Measurements from ENCODE around the gene SLC36A4. TPM values are rescaled to one million over a fixed set of nuclear protein-coding genes. Genes with fewer than 3 reads are reported as not detected.
"Not testable (repeated sequence)": the region's sequence is repeated elsewhere in the genome, so short reads cannot be mapped to it uniquely, and the experiment has no call there.

Gene SLC36A4
- polyA plus RNA-seq, 1 donor (not counting 4 experiments of a cell fraction or from before 2014, with no cell fraction given) = 8.1 TPM

- no peaks in the 10 kb centered on the region for H3K9me3 ChIP-seq (ENCODE audit: control insufficient read depth, low read depth, low read length)
- H3K9me1 ChIP-seq (ENCODE audit: control insufficient read depth, extremely low read depth, insufficient read depth, low read length) = no peaks in the 10 kb centered on the region
- dilution Hi-C loops (cut with MboI; ENCODE audit: extremely low pct_ligation_motif_present, low sequenced_read_pairs) = no loop called here
- no peaks in the 10 kb centered on the region for H3K27me3 ChIP-seq (ENCODE audit: control insufficient read depth, extremely low read depth, insufficient read depth, low read length)
- no peaks in the 10 kb centered on the region for H3K4me1 ChIP-seq (ENCODE audit: control insufficient read depth, extremely low read depth, insufficient read depth, low read length)
- H3K4me3 ChIP-seq (ENCODE audit: control insufficient read depth in 2 of 3, extremely low read depth in 1 of 3, insufficient read depth in 2 of 3, low read depth in 1 of 3, low read length in 3 of 3) = no peak overlapping the region
- no peaks in the 10 kb centered on the region for H4K20me1 ChIP-seq (ENCODE audit: control insufficient read depth, extremely low read depth, insufficient read depth, low read length)
- H3K36me3 ChIP-seq (ENCODE audit: control insufficient read depth in 2 of 2, extremely low read depth in 1 of 2, insufficient read depth in 2 of 2, low read length in 2 of 2) = no peaks in the 10 kb centered on the region
- no peak overlapping the region for H3K4me2 ChIP-seq (ENCODE audit: control insufficient read depth, extremely low read depth, insufficient read depth, low read depth, low read length)
- no peak for DNase-seq (ENCODE audit: low read depth, low spot score)
- H2AFZ ChIP-seq (ENCODE audit: control insufficient read depth, low read length) = no peak overlapping the region
- no peaks in the 10 kb centered on the region for H3K79me2 ChIP-seq (ENCODE audit: control insufficient read depth, insufficient read depth, low read length)
- TF ChIP-seq EZH2 (IDR thresholded peaks at IDR 0.05; ENCODE audit: low read length) = no peak
- TF ChIP-seq, protein P1, sequence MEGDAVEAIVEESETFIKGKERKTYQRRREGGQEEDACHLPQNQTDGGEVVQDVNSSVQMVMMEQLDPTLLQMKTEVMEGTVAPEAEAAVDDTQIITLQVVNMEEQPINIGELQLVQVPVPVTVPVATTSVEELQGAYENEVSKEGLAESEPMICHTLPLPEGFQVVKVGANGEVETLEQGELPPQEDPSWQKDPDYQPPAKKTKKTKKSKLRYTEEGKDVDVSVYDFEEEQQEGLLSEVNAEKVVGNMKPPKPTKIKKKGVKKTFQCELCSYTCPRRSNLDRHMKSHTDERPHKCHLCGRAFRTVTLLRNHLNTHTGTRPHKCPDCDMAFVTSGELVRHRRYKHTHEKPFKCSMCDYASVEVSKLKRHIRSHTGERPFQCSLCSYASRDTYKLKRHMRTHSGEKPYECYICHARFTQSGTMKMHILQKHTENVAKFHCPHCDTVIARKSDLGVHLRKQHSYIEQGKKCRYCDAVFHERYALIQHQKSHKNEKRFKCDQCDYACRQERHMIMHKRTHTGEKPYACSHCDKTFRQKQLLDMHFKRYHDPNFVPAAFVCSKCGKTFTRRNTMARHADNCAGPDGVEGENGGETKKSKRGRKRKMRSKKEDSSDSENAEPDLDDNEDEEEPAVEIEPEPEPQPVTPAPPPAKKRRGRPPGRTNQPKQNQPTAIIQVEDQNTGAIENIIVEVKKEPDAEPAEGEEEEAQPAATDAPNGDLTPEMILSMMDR (optimal IDR thresholded peaks at IDR 0.05 in 1 of 3, IDR thresholded peaks at IDR 0.05 in 1 of 3, conservative IDR thresholded peaks at IDR 0.05 in 1 of 3; ENCODE audit: extremely low read depth in 1 of 3, insufficient read depth in 2 of 3, low read length in 3 of 3) = no peak
- no peak overlapping the region for H3K9ac ChIP-seq (ENCODE audit: control insufficient read depth, extremely low read depth, insufficient read depth, low read length)
- H3K27ac ChIP-seq (ENCODE audit: control insufficient read depth, insufficient read depth, low read length) = no peak overlapping the region
- no peak for FAIRE-seq
Observed at GRCh38 chr11:93113824-93114223, 84.0 kb downstream of the SLC36A4 start.

- H3K4me1 ChIP-seq (ENCODE audit: control insufficient read depth, extremely low read depth, insufficient read depth, low read length); DNase-seq (ENCODE audit: low read depth, low spot score); H3K27me3 ChIP-seq (ENCODE audit: control insufficient read depth, extremely low read depth, insufficient read depth, low read length); H3K36me3 ChIP-seq (ENCODE audit: control insufficient read depth in 2 of 2, extremely low read depth in 1 of 2, insufficient read depth in 2 of 2, low read length in 2 of 2); H3K4me3 ChIP-seq (ENCODE audit: control insufficient read depth in 2 of 3, extremely low read depth in 1 of 3, insufficient read depth in 2 of 3, low read depth in 1 of 3, low read length in 3 of 3); H2AFZ ChIP-seq (ENCODE audit: control insufficient read depth, low read length); H3K9ac ChIP-seq (ENCODE audit: control insufficient read depth, extremely low read depth, insufficient read depth, low read length); H3K4me2 ChIP-seq (ENCODE audit: control insufficient read depth, extremely low read depth, insufficient read depth, low read depth, low read length); dilution Hi-C loops (cut with MboI; ENCODE audit: extremely low pct_ligation_motif_present, low sequenced_read_pairs); H3K9me1 ChIP-seq (ENCODE audit: control insufficient read depth, extremely low read depth, insufficient read depth, low read length); H3K9me3 ChIP-seq (ENCODE audit: control insufficient read depth, low read depth, low read length); FAIRE-seq; H4K20me1 ChIP-seq (ENCODE audit: control insufficient read depth, extremely low read depth, insufficient read depth, low read length); H3K79me2 ChIP-seq (ENCODE audit: control insufficient read depth, insufficient read depth, low read length); H3K27ac ChIP-seq (ENCODE audit: control insufficient read depth, insufficient read depth, low read length): not testable (repeated sequence)
Observed at GRCh38 chr11:93111147-93111546, 86.6 kb downstream of the SLC36A4 start.

DNA sequence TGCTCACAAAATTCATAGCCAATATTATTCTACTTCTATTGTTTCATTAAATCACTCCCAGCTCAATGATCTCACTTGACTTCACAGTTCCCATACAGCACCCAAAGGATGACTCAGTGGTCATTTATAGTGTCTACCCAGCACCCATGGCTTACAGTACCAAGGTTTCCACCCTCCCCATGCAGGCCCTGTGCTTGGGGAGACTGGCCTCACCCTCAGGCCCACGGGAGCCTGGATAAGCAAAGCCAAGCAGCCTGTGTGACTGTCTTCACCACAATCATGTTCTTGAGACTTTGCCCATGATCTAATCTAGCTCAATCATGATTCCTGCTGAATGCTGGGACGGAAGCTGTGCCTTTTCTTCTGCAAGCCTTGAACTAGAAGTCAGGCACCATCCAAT lies 97.6 kb downstream of the SLC36A4 start:
- no peak for DNase-seq (ENCODE audit: low read depth, low spot score)
- Histone ChIP-seq H3K9ac (ENCODE audit: control insufficient read depth, extremely low read depth, insufficient read depth, low read length) (no peak overlapping the region), H3K27me3 (ENCODE audit: control insufficient read depth, extremely low read depth, insufficient read depth, low read length) (no peaks in the 10 kb centered on the region), H3K36me3 (ENCODE audit: control insufficient read depth in 2 of 2, extremely low read depth in 1 of 2, insufficient read depth in 2 of 2, low read length in 2 of 2) (no peaks in the 10 kb centered on the region), H3K9me3 (ENCODE audit: control insufficient read depth, low read depth, low read length) (no peaks in the 10 kb centered on the region), H3K4me3 (ENCODE audit: control insufficient read depth in 2 of 3, extremely low read depth in 1 of 3, insufficient read depth in 2 of 3, low read depth in 1 of 3, low read length in 3 of 3) (no peak overlapping the region), H3K9me1 (ENCODE audit: control insufficient read depth, extremely low read depth, insufficient read depth, low read length) (no peaks in the 10 kb centered on the region), H3K79me2 (ENCODE audit: control insufficient read depth, insufficient read depth, low read length) (no peaks in the 10 kb centered on the region), H4K20me1 (ENCODE audit: control insufficient read depth, extremely low read depth, insufficient read depth, low read length) (no peaks in the 10 kb centered on the region), H3K4me2 (ENCODE audit: control insufficient read depth, extremely low read depth, insufficient read depth, low read depth, low read length) (no peak overlapping the region), H3K27ac (ENCODE audit: control insufficient read depth, insufficient read depth, low read length) (no peak overlapping the region), H2AFZ (ENCODE audit: control insufficient read depth, low read length) (no peak overlapping the region), H3K4me1 (ENCODE audit: control insufficient read depth, extremely low read depth, insufficient read depth, low read length) (no peaks in the 10 kb centered on the region)
- dilution Hi-C loops (cut with MboI; ENCODE audit: extremely low pct_ligation_motif_present, low sequenced_read_pairs) = no loop called here
- FAIRE-seq = no peak
- no peak for TF ChIP-seq EZH2 (IDR thresholded peaks at IDR 0.05; ENCODE audit: low read length)
- TF ChIP-seq, protein P1 (optimal IDR thresholded peaks at IDR 0.05 in 1 of 3, IDR thresholded peaks at IDR 0.05 in 1 of 3, conservative IDR thresholded peaks at IDR 0.05 in 1 of 3; ENCODE audit: extremely low read depth in 1 of 3, insufficient read depth in 2 of 3, low read length in 3 of 3) = no peak

All from keratinocyte (primary cell).